Fibroblast of pulmonary artery (primary cell): ENCODE data around the gene OR7G2.
"Not testable (repeated sequence)": the region's sequence is repeated elsewhere in the genome, so short reads cannot be mapped to it uniquely, and the experiment has no call there.

Experiments
- DNase-seq: peaks from one replicate; pipeline ENCODE4 v3.0.0-alpha.2; 2010; ENCODE audit warnings: low read depth
- H3K4me3 ChIP-seq: replicated peaks from 2 replicates; pipeline ENCODE4 v1.5.1; 2011; ENCODE audit warnings: low read depth, mild to moderate bottlenecking, control low read depth, low read length, moderate library complexity
- CTCF ChIP-seq: IDR thresholded peaks from 2 replicates; pipeline ENCODE4 v1.5.1; 2011; ENCODE audit warnings: mild to moderate bottlenecking, control low read depth, low read length, inconsistent platforms; ENCODE audit errors: missing control alignments

Gene OR7G2

GRCh38 chr19:9076901-9077300 is 30.4 kb downstream of the OR7G2 start:
- no peak overlapping the region for H3K4me3 ChIP-seq
- DNase-seq: no peak
- no peak for TF ChIP-seq CTCF

GRCh38 chr19:9075064-9075949 is 32.0 kb downstream of the OR7G2 start:
- no peak for TF ChIP-seq CTCF
- peak; percentile 98 for DNase-seq
- no peak overlapping the region for H3K4me3 ChIP-seq

- no peak overlapping the region for H3K4me3 ChIP-seq
- no peak for DNase-seq
- TF ChIP-seq CTCF: no peak
These were observed 33.5 kb downstream of the OR7G2 start for GRCh38 chr19:9073806-9074205.

GRCh38 chr19:9071720-9072119 is 35.6 kb downstream of the OR7G2 start:
- not testable (repeated sequence) for H3K4me3 ChIP-seq, DNase-seq

- no peak for TF ChIP-seq CTCF
- DNase-seq: no peak
- no peak overlapping the region for H3K4me3 ChIP-seq
These were observed 37.2 kb downstream of the OR7G2 start for GRCh38 chr19:9070066-9070465.

- no peak overlapping the region for H3K4me3 ChIP-seq
- TF ChIP-seq CTCF: no peak
- no peak for DNase-seq
These were observed 41.7 kb downstream of the OR7G2 start for GRCh38 chr19:9065457-9066014.

GRCh38 chr19:9061879-9062278 is 45.4 kb downstream of the OR7G2 start:
- no peak for TF ChIP-seq CTCF
- DNase-seq: no peak
- H3K4me3 ChIP-seq: no peak overlapping the region
